B cell (primary cell): Measurements from ENCODE around the gene NET1. TPM values are rescaled to one million over a fixed set of nuclear protein-coding genes. Genes with fewer than 3 reads are reported as not detected.

Source experiments
- ATAC-seq: fragments of 200-7000 bp; cut with Tn5 transposase; one replicate; pipeline ENCODE4 v1.10.0; 2021; ENCODE audit warnings: low read depth, mild to moderate bottlenecking, moderate number of reproducible peaks, moderate library complexity
- CTCF ChIA-PET: fragments of 350-600 bp; sonication (Branson Sonifier 250); formaldehyde crosslinking; loops from one replicate; lab custom pipeline; 2021; ENCODE audit warnings: antibody characterized with exemption, inconsistent platforms; lab: Charles Lee
- POLR2A ChIA-PET: fragments of 350-600 bp; sonication (Branson Sonifier 250); formaldehyde crosslinking; loops from one replicate; lab custom pipeline; 2021; ENCODE audit warnings: antibody characterized with exemption; lab: Charles Lee
- DNase-seq: peaks from one replicate; pipeline ENCODE4 v3.0.0; 2013
- H2AFZ ChIP-seq: 2 replicates; pipeline ENCODE4 v1.6.1; 2012; ENCODE audit warnings: mild to moderate bottlenecking, low read depth, low read length; ENCODE audit not compliant: insufficient read depth, poor library complexity, severe bottlenecking
- H3K27ac ChIP-seq, 2 donors: 1 replicate in 1 of 2; 2 replicates in 1 of 2; pipeline ENCODE4 v1.5.1; 2012 to 2013; ENCODE audit warnings: low read length in 2 of 2, mild to moderate bottlenecking in 2 of 2, moderate library complexity in 1 of 2
- H3K27me3 ChIP-seq, 4 experiments: fragments of 200-600 bp in 1 of 4; sonication (generic) in 1 of 4; replicated peaks in 1 of 4; 1 replicate in 2 of 4; 2 replicates in 2 of 4; pipeline versions ENCODE4 v1.6.1 to v1.7.0; 2013 to 2016; ENCODE audit warnings: low read length in 3 of 4, mild to moderate bottlenecking in 2 of 4, mixed read lengths in 1 of 4, moderate library complexity in 1 of 4; ENCODE audit not compliant: insufficient read depth in 4 of 4, control insufficient read depth in 3 of 4; ENCODE audit errors: control extremely low read depth in 1 of 4
- H3K36me3 ChIP-seq, 2 experiments: replicated peaks in 1 of 2; 1 replicate in 1 of 2; 2 replicates in 1 of 2; pipeline versions ENCODE4 v1.6.1 to v1.7.1; 2013; ENCODE audit warnings: low read length in 1 of 2; ENCODE audit not compliant: insufficient read depth in 2 of 2, control insufficient read depth in 1 of 2; ENCODE audit errors: control extremely low read depth in 1 of 2, extremely low read depth in 1 of 2
- H3K4me1 ChIP-seq, 2 donors: fragments of 200-600 bp in 1 of 2; sonication (generic) in 1 of 2; 1 replicate in 1 of 2; 2 replicates in 1 of 2; pipeline versions ENCODE4 v1.5.1 to v1.6.1; 2013 to 2017; ENCODE audit warnings: low read length in 2 of 2; ENCODE audit not compliant: control insufficient read depth in 2 of 2, insufficient read depth in 2 of 2
- H3K4me2 ChIP-seq: replicated peaks from 2 replicates; pipeline ENCODE3; 2012; ENCODE audit warnings: mild to moderate bottlenecking, low read depth, low read length; ENCODE audit not compliant: poor library complexity, severe bottlenecking
- H3K4me3 ChIP-seq, 5 experiments: fragments of 200-600 bp in 1 of 5; sonication (generic) in 1 of 5; 1 replicate in 3 of 5; 2 replicates in 2 of 5; pipeline versions ENCODE4 v1.5.1 to v1.7.0; 2011 to 2016; ENCODE audit warnings: low read length in 4 of 5, mild to moderate bottlenecking in 4 of 5, low read depth in 2 of 5, control low read depth in 1 of 5, moderate library complexity in 1 of 5; ENCODE audit not compliant: insufficient read depth in 1 of 5; ENCODE audit errors: control extremely low read depth in 1 of 5, extremely low read depth in 1 of 5
- H3K79me2 ChIP-seq: fragments of 200-600 bp; sonication (generic); one replicate; pipeline ENCODE4 v1.6.0; 2016; ENCODE audit warnings: low read length; ENCODE audit not compliant: control insufficient read depth, insufficient read depth
- H3K9ac ChIP-seq: fragments of 200-600 bp; sonication (generic); 2 replicates; pipeline ENCODE4 v1.6.1; 2017; ENCODE audit warnings: mild to moderate bottlenecking, low read length, moderate library complexity
- H3K9me3 ChIP-seq, 3 donors: one replicate each; pipeline versions ENCODE4 v1.6.1 to v1.7.1; 2013; ENCODE audit warnings: low read length in 2 of 3; ENCODE audit not compliant: control insufficient read depth in 2 of 3, insufficient read depth in 1 of 3; ENCODE audit errors: control extremely low read depth in 1 of 3
- H4K20me1 ChIP-seq: 2 replicates; pipeline ENCODE4 v1.6.0; 2012; ENCODE audit warnings: mild to moderate bottlenecking, low read length; ENCODE audit not compliant: insufficient read depth, control insufficient read depth, poor library complexity, severe bottlenecking
- H3K27ac Mint-ChIP-seq: one replicate; pipeline ENCODE4 v1.8.0; 2021; ENCODE audit warnings: mixed read lengths
- H3K27me3 Mint-ChIP-seq: one replicate; pipeline ENCODE4 v1.8.0; 2021; ENCODE audit warnings: mixed read lengths
- H3K4me1 Mint-ChIP-seq: one replicate; pipeline ENCODE4 v1.8.0; 2021; ENCODE audit warnings: mixed read lengths
- H3K4me3 Mint-ChIP-seq: one replicate; pipeline ENCODE4 v1.8.0; 2021; ENCODE audit warnings: mixed read lengths
- H3K9me3 Mint-ChIP-seq: one replicate; pipeline ENCODE4 v1.8.0; 2022; ENCODE audit warnings: mixed read lengths; ENCODE audit not compliant: insufficient read depth
- CTCF ChIP-seq: fragments of 200-600 bp; IDR thresholded peaks from one replicate; pipeline ENCODE4 v1.8.0; 2022; ENCODE audit warnings: antibody characterized with exemption, mild to moderate bottlenecking
- EZH2 ChIP-seq: IDR thresholded peaks from 2 replicates; pipeline ENCODE4 v1.6.1; 2012; ENCODE audit warnings: borderline replicate concordance, low read depth, mild to moderate bottlenecking, moderate library complexity, low read length; ENCODE audit not compliant: insufficient read depth, poor library complexity, severe bottlenecking
- WGBS: methylation state at CpG from one replicate; pipeline ENCODE4 v1.1.5; 2013; ENCODE audit warnings: missing lambda C conversion rate; ENCODE audit not compliant: insufficient coverage; 5-methylcytosine and 5-hydroxymethylcytosine counted together
- intact Hi-C: fragments of 100-400 bp; cut with micrococcal nuclease; formaldehyde crosslinking; loops from one replicate; pipeline ENCODE4 v1.10.0; 2022
- polyA plus RNA-seq: library from polyadenylated mRNA; depleted of rRNA; stranded (reverse); fragments of >200 nt; gene quantifications from 2 replicates; pipeline ENCODE4 v1.2.3, GENCODE V29; 2012
- total RNA-seq, 2 donors: library from RNA; stranded (reverse); fragments of 120-200 nt in 1 of 2; gene quantifications; 1 replicate in 1 of 2; 2 replicates in 1 of 2; pipeline versions ENCODE4 v1.2.3 to v1.2.4, GENCODE V29; 2013 to 2022

Gene NET1
- total and polyA plus RNA-seq, 2 donors (not counting 1 experiment from before 2014, with no cell fraction given): 3.5 to 6.4 TPM

DNA sequence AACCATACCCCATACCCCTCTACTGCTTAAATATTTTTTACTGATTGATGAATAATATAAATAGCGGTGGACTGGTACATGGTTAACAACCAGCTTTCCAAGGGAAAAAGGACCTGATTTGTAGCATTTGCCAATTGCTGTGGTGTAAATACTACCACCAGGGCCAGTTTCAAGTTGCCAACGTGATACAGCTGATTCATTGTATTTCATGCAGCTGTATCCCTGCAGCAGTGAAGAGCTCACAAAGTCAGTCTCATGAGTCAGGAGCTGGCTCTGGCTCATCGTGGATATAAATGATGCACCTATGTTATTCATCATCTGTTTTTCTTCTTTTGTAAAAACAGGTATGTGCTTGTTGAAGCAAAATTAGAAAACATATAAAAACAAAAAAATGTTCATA, 71.8 kb downstream of the NET1 start:
- Histone ChIP-seq H3K9me3 (peaks cover 0 to 12% (median 0%) of the 10 kb centered on the region in 3 donors), H3K9ac (no peak overlapping the region), H3K27me3 (peaks cover 0 to 2% (median 0%) of the 10 kb centered on the region in 4 experiments), H3K36me3 (no peaks in the 10 kb centered on the region), H3K4me1 (no peaks in the 10 kb centered on the region), H3K27ac (no peak overlapping the region), H4K20me1 (no peaks in the 10 kb centered on the region), H3K79me2 (no peaks in the 10 kb centered on the region), H3K4me3 (no peak overlapping the region), H3K4me2 (no peak overlapping the region), H2AFZ (no peak overlapping the region)
- intact Hi-C loops: no loop called here
- TF ChIP-seq CTCF (no peak), EZH2 (no peak)
- ChIA-PET CTCF (no interaction called here), POLR2A (no interaction called here)
- WGBS: 67% methylated on average over 1 of the region's 3 CpGs
- Mint-ChIP-seq H3K4me1 (peaks cover 2% of the 10 kb centered on the region), H3K27ac (no peak overlapping the region), H3K9me3 (no peaks in the 10 kb centered on the region), H3K27me3 (peaks cover 10% of the 10 kb centered on the region), H3K4me3 (no peak overlapping the region)
- ATAC-seq: no peak
- no peak for DNase-seq

DNA sequence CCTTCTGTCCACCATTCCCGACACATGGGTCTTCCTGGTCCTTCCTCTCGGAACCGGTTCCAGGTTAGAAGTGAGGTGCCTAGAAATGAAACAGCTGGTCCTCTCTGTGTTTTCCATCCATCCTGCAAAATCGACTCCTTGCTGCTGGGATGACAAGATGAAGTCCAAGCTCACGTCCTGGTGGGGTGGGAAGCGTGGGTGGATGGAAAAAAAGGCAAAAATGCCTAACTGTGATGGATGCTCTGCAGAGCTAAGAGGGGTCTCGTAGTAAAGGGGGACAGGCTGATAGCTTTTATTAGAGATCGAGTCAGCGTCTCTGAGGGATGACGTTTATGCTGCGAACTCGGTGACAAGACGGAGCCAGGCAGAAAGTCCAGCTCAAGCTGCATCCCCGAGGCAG, 72.9 kb downstream of the NET1 start:
- H3K4me3 ChIP-seq: no peak overlapping the region
- Mint-ChIP-seq H3K4me3 (no peak overlapping the region), H3K4me1 (no peaks in the 10 kb centered on the region), H3K9me3 (no peaks in the 10 kb centered on the region), H3K27ac (no peak overlapping the region), H3K27me3 (peaks cover 6% of the 10 kb centered on the region)
- no peaks in the 10 kb centered on the region for H4K20me1 ChIP-seq
- 88% methylated on average over 13 of the region's 14 CpGs for WGBS
- no peak overlapping the region for H3K4me2 ChIP-seq
- no peaks in the 10 kb centered on the region for H3K36me3 ChIP-seq
- intact Hi-C loops: no loop called here
- no peak overlapping the region for H3K27ac ChIP-seq
- ATAC-seq (no peak), DNase-seq (no peak)
- ChIA-PET POLR2A (no interaction called here), CTCF (no interaction called here)
- H3K9ac ChIP-seq: no peak overlapping the region
- peaks cover 0 to 5% (median 0%) of the 10 kb centered on the region in 4 experiments for H3K27me3 ChIP-seq
- H2AFZ ChIP-seq: no peak overlapping the region
- H3K79me2 ChIP-seq: no peaks in the 10 kb centered on the region
- H3K4me1 ChIP-seq: no peaks in the 10 kb centered on the region
- peaks cover 0 to 6% (median 0%) of the 10 kb centered on the region in 3 donors for H3K9me3 ChIP-seq
- TF ChIP-seq CTCF: no peak
- no peak for TF ChIP-seq EZH2
